Mesenchymal stem cell (in vitro differentiated cells and primary cell): ENCODE measurements around the gene POU4F2.
"Not testable (repeated sequence)": the region's sequence is repeated elsewhere in the genome, so short reads cannot be mapped to it uniquely, and the experiment has no call there.

Source experiments
- DNase-seq: peaks from one replicate; pipeline ENCODE4 v3.0.0-alpha.2; 2013
- H2AFZ ChIP-seq: one replicate; pipeline ENCODE4 v1.6.1; 2013; ENCODE audit warnings: low read depth, mild to moderate bottlenecking, control low read depth, inconsistent platforms, low read length, moderate library complexity
- H2AK5ac ChIP-seq: 2 replicates; pipeline ENCODE4 v1.6.1; 2013; ENCODE audit warnings: low read length, moderate library complexity, mild to moderate bottlenecking, inconsistent platforms; ENCODE audit not compliant: severe bottlenecking
- H2BK120ac ChIP-seq: one replicate; pipeline ENCODE4 v1.6.1; 2013; ENCODE audit warnings: low read depth, mild to moderate bottlenecking, inconsistent platforms, low read length, moderate library complexity
- H2BK12ac ChIP-seq, 2 experiments: one replicate each; pipeline ENCODE4 v1.6.1; 2013; ENCODE audit warnings: inconsistent platforms in 2 of 2, low read length in 2 of 2, mild to moderate bottlenecking in 2 of 2, moderate library complexity in 2 of 2, control low read depth in 1 of 2
- H2BK15ac ChIP-seq: one replicate; pipeline ENCODE4 v1.6.1; 2013; ENCODE audit warnings: mild to moderate bottlenecking, low read depth, inconsistent platforms; ENCODE audit not compliant: poor library complexity, severe bottlenecking
- H2BK5ac ChIP-seq: 2 replicates; pipeline ENCODE4 v1.6.1; 2013; ENCODE audit warnings: low read depth, mild to moderate bottlenecking, low read length, control low read depth, inconsistent platforms; ENCODE audit not compliant: poor library complexity, severe bottlenecking
- H3K14ac ChIP-seq, 2 experiments: one replicate each; pipeline ENCODE4 v1.6.1; 2013; ENCODE audit warnings: inconsistent platforms in 2 of 2, low read length in 2 of 2, control low read depth in 1 of 2, mild to moderate bottlenecking in 1 of 2, moderate library complexity in 1 of 2
- H3K18ac ChIP-seq, 2 experiments: one replicate each; pipeline ENCODE4 v1.6.1; 2013; ENCODE audit warnings: inconsistent platforms in 2 of 2, low read length in 2 of 2, control low read depth in 1 of 2, low read depth in 1 of 2, mild to moderate bottlenecking in 1 of 2
- H3K23ac ChIP-seq, 2 experiments: one replicate each; pipeline ENCODE4 v1.6.1; 2013; ENCODE audit warnings: inconsistent platforms in 2 of 2, low read length in 2 of 2, mild to moderate bottlenecking in 2 of 2, moderate library complexity in 2 of 2, control low read depth in 1 of 2
- H3K27ac ChIP-seq: 2 replicates; pipeline ENCODE4 v1.5.1; 2013; ENCODE audit warnings: mild to moderate bottlenecking, moderate library complexity, low read length, control low read depth, inconsistent platforms; ENCODE audit not compliant: poor library complexity, severe bottlenecking
- H3K27me3 ChIP-seq, 2 experiments: 2 replicates each; pipeline versions ENCODE4 v1.6.1 to v1.7.0; 2013; ENCODE audit warnings: low read length in 2 of 2, mild to moderate bottlenecking in 2 of 2, moderate library complexity in 2 of 2, control low read depth in 1 of 2, inconsistent platforms in 1 of 2; ENCODE audit not compliant: control insufficient read depth in 1 of 2, insufficient read depth in 1 of 2
- H3K36me3 ChIP-seq, 2 experiments: 2 replicates each; pipeline versions ENCODE4 v1.6.1 to v1.7.0; 2013; ENCODE audit warnings: low read length in 2 of 2, control low read depth in 1 of 2, inconsistent platforms in 1 of 2, low read depth in 1 of 2, mild to moderate bottlenecking in 1 of 2; ENCODE audit not compliant: insufficient read depth in 2 of 2, control insufficient read depth in 1 of 2
- H3K4ac ChIP-seq, 2 experiments: one replicate each; pipeline ENCODE4 v1.6.1; 2013; ENCODE audit warnings: inconsistent platforms in 2 of 2, low read length in 2 of 2, mild to moderate bottlenecking in 2 of 2, moderate library complexity in 2 of 2, control low read depth in 1 of 2, low read depth in 1 of 2
- H3K4me1 ChIP-seq: 2 replicates; pipeline ENCODE4 v1.6.1; 2013; ENCODE audit warnings: low read depth, low read length, control low read depth; ENCODE audit not compliant: control insufficient read depth, insufficient read depth
- H3K4me2 ChIP-seq: 2 replicates; pipeline ENCODE4 v1.6.1; 2013; ENCODE audit warnings: low read length, mild to moderate bottlenecking, inconsistent platforms; ENCODE audit not compliant: poor library complexity, severe bottlenecking
- H3K4me3 ChIP-seq, 2 experiments: 2 replicates each; pipeline versions ENCODE4 v1.5.1 to v1.7.0; 2013; ENCODE audit warnings: low read length in 2 of 2, mild to moderate bottlenecking in 2 of 2, control low read depth in 1 of 2, low read depth in 1 of 2; ENCODE audit not compliant: insufficient read depth in 1 of 2
- H3K79me1 ChIP-seq: replicated peaks from 2 replicates; pipeline ENCODE4 v1.6.1; 2013; ENCODE audit warnings: mild to moderate bottlenecking, control low read depth, low read length, inconsistent platforms; ENCODE audit not compliant: poor library complexity, severe bottlenecking
- H3K9ac ChIP-seq: 2 replicates; pipeline ENCODE4 v1.7.0; 2013; ENCODE audit warnings: mild to moderate bottlenecking, low read length, moderate library complexity
- H3K9me3 ChIP-seq: 2 replicates; pipeline ENCODE4 v1.7.0; 2013; ENCODE audit warnings: mild to moderate bottlenecking, low read length; ENCODE audit not compliant: control insufficient read depth
- H4K8ac ChIP-seq: one replicate; pipeline ENCODE4 v1.6.1; 2013; ENCODE audit warnings: inconsistent platforms, mild to moderate bottlenecking, low read length, moderate library complexity
- H4K91ac ChIP-seq: one replicate; pipeline ENCODE4 v1.6.1; 2013; ENCODE audit warnings: mild to moderate bottlenecking, low read length, inconsistent platforms
- WGBS: methylation state at CpG from one replicate; pipeline ENCODE4 v1.1.7; 2013; ENCODE audit warnings: mixed read lengths; 5-methylcytosine and 5-hydroxymethylcytosine counted together

The POU4F2 gene

GRCh38 chr4:146655521-146655856 lies 16.8 kb downstream of the POU4F2 start:
- Histone ChIP-seq H2AK5ac (no peak overlapping the region), H4K8ac (no peak overlapping the region), H2BK15ac (no peak overlapping the region), H3K27ac (no peak overlapping the region), H3K36me3 (no peaks in the 10 kb centered on the region), H2BK12ac (no peak overlapping the region), H2BK120ac (no peak overlapping the region), H3K4me1 (peaks cover 8% of the 10 kb centered on the region), H3K23ac (no peak overlapping the region), H3K27me3 (peaks cover 47% of the 10 kb centered on the region in 2 experiments), H3K9me3 (peaks cover 5% of the 10 kb centered on the region), H3K4me2 (peak overlapping the region; percentile 98), H4K91ac (no peak overlapping the region), H3K14ac (no peak overlapping the region), H3K79me1 (no peaks in the 10 kb centered on the region), H2AFZ (no peak overlapping the region), H3K9ac (no peak overlapping the region), H3K4ac (no peak overlapping the region), H3K18ac (no peak overlapping the region), H2BK5ac (no peak overlapping the region), H3K4me3 (peak overlapping the region; percentile 58 to 82)
- no peak for DNase-seq
- 14% methylated on average over 7 of the region's 9 CpGs for WGBS

GRCh38 chr4:146661367-146661766 lies 22.7 kb downstream of the POU4F2 start:
- Histone ChIP-seq H2BK12ac (no peak overlapping the region), H3K14ac (no peak overlapping the region)
- WGBS: 47% methylated on average over 2 of the region's 4 CpGs

GRCh38 chr4:146663968-146664311 lies 25.2 kb downstream of the POU4F2 start:
- H3K36me3 ChIP-seq, H4K8ac ChIP-seq, H2BK5ac ChIP-seq, H3K9ac ChIP-seq, H2AFZ ChIP-seq, DNase-seq, H3K4me1 ChIP-seq, H3K18ac ChIP-seq, H3K79me1 ChIP-seq, H3K4me3 ChIP-seq, H2AK5ac ChIP-seq, H3K27me3 ChIP-seq, H3K4ac ChIP-seq, H3K27ac ChIP-seq, H3K4me2 ChIP-seq, H2BK15ac ChIP-seq, H3K14ac ChIP-seq, H2BK120ac ChIP-seq, H3K9me3 ChIP-seq, H2BK12ac ChIP-seq, H3K23ac ChIP-seq, H4K91ac ChIP-seq: not testable (repeated sequence)
- WGBS: 40% methylated on average over 4 of the region's 6 CpGs

More at GRCh38 chr4:146661367-146661766, 22.7 kb downstream of the POU4F2 start:
- H3K27ac ChIP-seq: no peak overlapping the region
- H2AFZ ChIP-seq: no peak overlapping the region
- H3K79me1 ChIP-seq: no peaks in the 10 kb centered on the region
- H3K9ac ChIP-seq: no peak overlapping the region
- H2BK120ac ChIP-seq: no peak overlapping the region
- no peak overlapping the region for H3K23ac ChIP-seq
- no peak overlapping the region for H2AK5ac ChIP-seq
- H3K4me2 ChIP-seq: no peak overlapping the region
- no peaks in the 10 kb centered on the region for H3K36me3 ChIP-seq
- no peak for DNase-seq
- no peak overlapping the region for H3K4ac ChIP-seq
- no peaks in the 10 kb centered on the region for H3K9me3 ChIP-seq
- H2BK15ac ChIP-seq: no peak overlapping the region
- no peak overlapping the region for H4K8ac ChIP-seq
- H3K18ac ChIP-seq: no peak overlapping the region
- H2BK5ac ChIP-seq: no peak overlapping the region
- no peak overlapping the region for H4K91ac ChIP-seq
- H3K4me1 ChIP-seq: no peaks in the 10 kb centered on the region
- H3K4me3 ChIP-seq: no peak overlapping the region
- H3K27me3 ChIP-seq: no peaks in the 10 kb centered on the region

- Histone ChIP-seq H2AFZ (no peak overlapping the region), H3K4ac (no peak overlapping the region), H3K23ac (no peak overlapping the region), H2BK15ac (no peak overlapping the region), H3K9me3 (no peaks in the 10 kb centered on the region), H3K14ac (no peak overlapping the region), H3K36me3 (no peaks in the 10 kb centered on the region), H3K4me2 (no peak overlapping the region), H3K4me1 (no peaks in the 10 kb centered on the region), H2BK5ac (no peak overlapping the region), H3K9ac (no peak overlapping the region), H3K18ac (no peak overlapping the region), H3K27ac (no peak overlapping the region), H4K8ac (no peak overlapping the region), H2BK120ac (no peak overlapping the region), H3K79me1 (no peaks in the 10 kb centered on the region), H4K91ac (no peak overlapping the region), H3K27me3 (peaks cover 0 to 4% of the 10 kb centered on the region in 2 experiments), H3K4me3 (no peak overlapping the region), H2AK5ac (no peak overlapping the region), H2BK12ac (no peak overlapping the region)
- 81% methylated on average over 2 of the region's 2 CpGs for WGBS
- DNase-seq: no peak
These were observed 36.3 kb downstream of the POU4F2 start for GRCh38 chr4:146674829-146675570.
